PC-9 (cell line): ENCODE measurements around the gene FBLN2. TPM values are rescaled to one million over a fixed set of nuclear protein-coding genes. Genes with fewer than 3 reads are reported as not detected.

ENCODE experiments used
- BruUV-seq: library from RNA; stranded (reverse); fragments of 400-500 nt; replicated peaks from 2 replicates; lab custom pipeline; 2021; lab: Mats Ljungman, UMichigan
- CTCF ChIA-PET: fragments of 300-600 bp; sonication (Branson Sonifier 250); formaldehyde crosslinking; loops from one replicate; lab custom pipeline; 2022; ENCODE audit warnings: antibody characterized with exemption; lab: Charles Lee
- POLR2A ChIA-PET: fragments of 300-600 bp; sonication (Branson Sonifier 250); formaldehyde crosslinking; loops from one replicate; lab custom pipeline; 2022; ENCODE audit warnings: antibody characterized with exemption; ENCODE audit not compliant: unreplicated experiment; lab: Charles Lee
- DNase-seq, 2 experiments: peaks; one replicate each; pipeline versions ENCODE4 v3.0.0 to v3.0.0-alpha.2; 2015 to 2022; ENCODE audit warnings: mixed read lengths in 1 of 2
- H2AFZ ChIP-seq: fragments of 200-600 bp; sonication (generic); 2 replicates; pipeline ENCODE4 v1.8.1; 2017; ENCODE audit warnings: antibody characterized with exemption
- H3F3A ChIP-seq: fragments of 200-600 bp; sonication (generic); 2 replicates; pipeline ENCODE4 v1.8.1; 2017; ENCODE audit warnings: antibody characterized with exemption, mild to moderate bottlenecking, low read depth; ENCODE audit not compliant: insufficient read depth
- H3K27ac ChIP-seq: fragments of 200-600 bp; sonication (generic); 2 replicates; pipeline ENCODE4 v1.6.1; 2016; ENCODE audit warnings: mixed run types
- H3K27me3 ChIP-seq: fragments of 200-600 bp; sonication (generic); 2 replicates; pipeline ENCODE4 v1.6.1; 2016; ENCODE audit warnings: low read depth, mixed run types; ENCODE audit not compliant: insufficient read depth
- H3K36me3 ChIP-seq: fragments of 200-600 bp; sonication (generic); 2 replicates; pipeline ENCODE4 v1.6.1; 2016; ENCODE audit warnings: low read depth, mixed run types
- H3K4me1 ChIP-seq: fragments of 200-600 bp; sonication (generic); replicated peaks from 2 replicates; pipeline ENCODE4 v1.6.1; 2016; ENCODE audit warnings: mixed run types; ENCODE audit not compliant: insufficient read depth
- H3K4me2 ChIP-seq: fragments of 200-600 bp; sonication (generic); 2 replicates; pipeline ENCODE4 v1.6.1; 2017; ENCODE audit warnings: mixed run types
- H3K4me3 ChIP-seq: fragments of 200-600 bp; sonication (generic); 2 replicates; pipeline ENCODE4 v1.6.1; 2016; ENCODE audit warnings: mixed run types
- H3K79me2 ChIP-seq: fragments of 200-600 bp; sonication (generic); 2 replicates; pipeline ENCODE4 v1.6.1; 2017; ENCODE audit warnings: low read depth, mixed run types
- H3K9me2 ChIP-seq: fragments of 200-600 bp; sonication (generic); 2 replicates; pipeline ENCODE4 v1.8.1; 2017; ENCODE audit warnings: mild to moderate bottlenecking; ENCODE audit not compliant: insufficient read depth
- H3K9me3 ChIP-seq: fragments of 200-600 bp; sonication (generic); 2 replicates; pipeline ENCODE4 v1.8.1; 2016; ENCODE audit warnings: low read depth; ENCODE audit not compliant: insufficient read depth
- H4K20me1 ChIP-seq: fragments of 200-600 bp; sonication (generic); 2 replicates; pipeline ENCODE4 v1.8.1; 2017; ENCODE audit not compliant: insufficient read depth
- EZH2 ChIP-seq: fragments of 200-600 bp; sonication (generic); IDR thresholded peaks from 2 replicates; pipeline ENCODE4 v1.8.0; 2017; ENCODE audit warnings: antibody characterized with exemption, low read depth
- intact Hi-C: fragments of 100-400 bp; cut with micrococcal nuclease; formaldehyde crosslinking; loops from one replicate; pipeline ENCODE4 v1.10.0; 2022; ENCODE audit not compliant: unreplicated experiment
- total RNA-seq: library from RNA; stranded (reverse); gene quantifications from 2 replicates; pipeline ENCODE4 v1.2.3, GENCODE V29; 2021
- TF ChIP-seq, protein P1 (sequence below): fragments of 200-600 bp; sonication (generic); conservative IDR thresholded peaks from 2 replicates; pipeline ENCODE4 v1.6.1; 2017; ENCODE audit warnings: mixed run types, antibody characterized with exemption, mild to moderate bottlenecking, moderate library complexity

FBLN2 gene
- total RNA-seq, 1 experiment from 2014 or later: 0.57 TPM

GRCh38 chr3:13588993-13589392, 40.1 kb downstream of the FBLN2 start:
- POLR2A ChIA-PET: interaction anchor here (0.7 to 0.8 kb wide), 2 partner anchors 41 to 75 kb away, joined by 3 to 6 read pairs; no protein-coding TSS in a partner anchor
- Histone ChIP-seq H3K27ac (no peak overlapping the region), H3K79me2 (no peaks in the 10 kb centered on the region), H3K4me1 (peaks cover 19% of the 10 kb centered on the region), H3F3A (peaks cover 17% of the 10 kb centered on the region; the same call in 1 of the 2 replicates), H3K27me3 (no peaks in the 10 kb centered on the region), H3K4me2 (no peak overlapping the region), H2AFZ (no peak overlapping the region), H4K20me1 (no peaks in the 10 kb centered on the region), H3K9me2 (no peaks in the 10 kb centered on the region), H3K36me3 (no peaks in the 10 kb centered on the region), H3K4me3 (no peak overlapping the region), H3K9me3 (no peaks in the 10 kb centered on the region)
- BruUV-seq: no TSS peak
- TF ChIP-seq, protein P1, sequence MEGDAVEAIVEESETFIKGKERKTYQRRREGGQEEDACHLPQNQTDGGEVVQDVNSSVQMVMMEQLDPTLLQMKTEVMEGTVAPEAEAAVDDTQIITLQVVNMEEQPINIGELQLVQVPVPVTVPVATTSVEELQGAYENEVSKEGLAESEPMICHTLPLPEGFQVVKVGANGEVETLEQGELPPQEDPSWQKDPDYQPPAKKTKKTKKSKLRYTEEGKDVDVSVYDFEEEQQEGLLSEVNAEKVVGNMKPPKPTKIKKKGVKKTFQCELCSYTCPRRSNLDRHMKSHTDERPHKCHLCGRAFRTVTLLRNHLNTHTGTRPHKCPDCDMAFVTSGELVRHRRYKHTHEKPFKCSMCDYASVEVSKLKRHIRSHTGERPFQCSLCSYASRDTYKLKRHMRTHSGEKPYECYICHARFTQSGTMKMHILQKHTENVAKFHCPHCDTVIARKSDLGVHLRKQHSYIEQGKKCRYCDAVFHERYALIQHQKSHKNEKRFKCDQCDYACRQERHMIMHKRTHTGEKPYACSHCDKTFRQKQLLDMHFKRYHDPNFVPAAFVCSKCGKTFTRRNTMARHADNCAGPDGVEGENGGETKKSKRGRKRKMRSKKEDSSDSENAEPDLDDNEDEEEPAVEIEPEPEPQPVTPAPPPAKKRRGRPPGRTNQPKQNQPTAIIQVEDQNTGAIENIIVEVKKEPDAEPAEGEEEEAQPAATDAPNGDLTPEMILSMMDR: no peak
- TF ChIP-seq EZH2: no peak
- CTCF ChIA-PET: interaction anchor here (0.6 kb wide), 1 partner anchor 313 kb away, joined by 5 read pairs; no protein-coding TSS in a partner anchor
- no peak for DNase-seq
- intact Hi-C loops: no loop called here

DNA sequence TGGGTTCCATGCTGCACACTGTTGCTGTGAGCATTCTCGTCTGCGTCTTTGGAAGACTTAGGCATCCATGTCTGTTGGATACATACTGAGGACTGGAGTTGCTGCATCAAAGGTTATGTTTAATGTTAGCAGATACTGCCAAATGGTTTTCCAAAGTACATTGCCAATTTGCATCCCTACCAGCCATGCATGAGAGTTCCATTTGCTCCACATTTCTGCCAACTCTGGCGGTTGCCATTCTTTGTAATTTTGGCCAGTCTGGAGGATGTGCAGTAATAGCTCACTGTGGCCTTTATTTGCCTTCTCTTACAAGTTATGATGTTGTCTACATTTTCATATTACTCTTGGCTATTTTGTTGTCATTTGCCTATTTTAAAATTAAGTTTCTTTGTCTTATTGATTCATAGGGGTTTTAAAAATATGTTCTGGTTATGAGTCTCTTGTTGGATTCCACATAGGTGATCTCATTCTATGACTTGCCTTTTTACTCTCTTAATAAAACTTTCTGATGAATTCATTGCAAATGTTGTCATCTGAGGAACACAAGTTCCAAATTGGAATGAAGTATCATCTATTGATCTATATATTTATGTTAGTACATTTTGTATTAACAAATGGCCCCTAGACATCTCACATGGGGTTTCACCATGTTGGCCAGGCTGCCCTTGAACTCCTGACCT, 42.1 kb downstream of the FBLN2 start:
- POLR2A ChIA-PET: no interaction called here
- TF ChIP-seq, protein P1: no peak
- no peak for TF ChIP-seq EZH2
- CTCF ChIA-PET: no interaction called here

GRCh38 chr3:13593615-13594014, 44.7 kb downstream of the FBLN2 start:
- Histone ChIP-seq H3K9me3 (no peaks in the 10 kb centered on the region), H2AFZ (no peak overlapping the region), H3K36me3 (no peaks in the 10 kb centered on the region), H3F3A (peaks cover 19% of the 10 kb centered on the region; the same call in 1 of the 2 replicates), H4K20me1 (no peaks in the 10 kb centered on the region), H3K79me2 (no peaks in the 10 kb centered on the region), H3K4me2 (peak overlapping the region; percentile 32; the same call in 1 of the 2 replicates), H3K27me3 (no peaks in the 10 kb centered on the region), H3K9me2 (no peaks in the 10 kb centered on the region), H3K4me1 (peaks cover 48% of the 10 kb centered on the region), H3K4me3 (no peak overlapping the region), H3K27ac (peak overlapping the region; percentile 60)
- TF ChIP-seq, protein P1: no peak
- no peak for TF ChIP-seq EZH2
- POLR2A ChIA-PET: interaction anchor here (0.6 to 0.7 kb wide), 3 partner anchors 15 to 79 kb away, joined by 4 to 10 read pairs (median 4); no protein-coding TSS in a partner anchor
- DNase-seq: no peak
- BruUV-seq: no TSS peak
- intact Hi-C loops: no loop called here
- CTCF ChIA-PET: no interaction called here

More for the DNA sequence above, 42.1 kb downstream of the FBLN2 start:
- no peaks in the 10 kb centered on the region for H3K79me2 ChIP-seq
- intact Hi-C loops: no loop called here
- no peaks in the 10 kb centered on the region for H3K27me3 ChIP-seq
- no TSS peak for BruUV-seq
- no peak overlapping the region for H2AFZ ChIP-seq
- peaks cover 19% of the 10 kb centered on the region; the same call in 1 of the 2 replicates for H3F3A ChIP-seq
- no peaks in the 10 kb centered on the region for H3K36me3 ChIP-seq
- H3K27ac ChIP-seq: no peak overlapping the region
- H3K4me3 ChIP-seq: no peak overlapping the region
- H3K9me2 ChIP-seq: no peaks in the 10 kb centered on the region
- no peak for DNase-seq
- H3K4me1 ChIP-seq: peaks cover 39% of the 10 kb centered on the region
- H3K4me2 ChIP-seq: no peak overlapping the region
- no peaks in the 10 kb centered on the region for H3K9me3 ChIP-seq
- no peaks in the 10 kb centered on the region for H4K20me1 ChIP-seq
